IPS DF 4.7 (cell line): ENCODE results near the gene MISP.
"Not testable (repeated sequence)": the region's sequence is repeated elsewhere in the genome, so short reads cannot be mapped to it uniquely, and the experiment has no call there.

Experiments
- DNase-seq: peaks from one replicate; pipeline ENCODE4 v3.0.0-alpha.2; 2013; ENCODE audit warnings: low spot score; ENCODE audit errors: extremely low read depth

The MISP gene

GRCh38 chr19:750640-751423 is at the start of gene MISP:
MISP (plus strand) TSS chr19:751112; CDS start chr19:756947, 5,835 bp downstream.
- DNase-seq = no peak

- not testable (repeated sequence) for DNase-seq
Measured at GRCh38 chr19:702847-703246, 48.1 kb upstream of the MISP start.

GRCh38 chr19:703329-703650 is 47.6 kb upstream of the MISP start:
- no peak for DNase-seq

- DNase-seq = no peak
Measured at GRCh38 chr19:703651-704446, 47.1 kb upstream of the MISP start.

- DNase-seq = no peak
Measured at GRCh38 chr19:704447-704741, 46.5 kb upstream of the MISP start.

- no peak for DNase-seq
Measured at GRCh38 chr19:708154-709143, 42.5 kb upstream of the MISP start, which contains the start of gene PALM. PALM (plus strand) TSS chr19:708935; CDS start chr19:709147, 212 bp downstream.

GRCh38 chr19:709196-709964 is 41.5 kb upstream of the MISP start:
- DNase-seq = no peak

- no peak for DNase-seq
Measured at GRCh38 chr19:709965-710571, 40.8 kb upstream of the MISP start.

GRCh38 chr19:710767-711166 is 40.1 kb upstream of the MISP start:
- DNase-seq = no peak

- no peak for DNase-seq
Measured at GRCh38 chr19:711254-711653, 39.7 kb upstream of the MISP start.

- no peak for DNase-seq
Measured at GRCh38 chr19:715347-715746, 35.6 kb upstream of the MISP start.

- DNase-seq = no peak
Measured at GRCh38 chr19:718251-718951, 32.5 kb upstream of the MISP start.

- DNase-seq = no peak
Measured at GRCh38 chr19:718991-719512, 31.9 kb upstream of the MISP start.

GRCh38 chr19:719636-720344 is 31.1 kb upstream of the MISP start:
- no peak for DNase-seq

GRCh38 chr19:720345-721160 is 30.4 kb upstream of the MISP start:
- no peak for DNase-seq

GRCh38 chr19:722553-723101 is 28.3 kb upstream of the MISP start:
- DNase-seq = no peak

- DNase-seq = no peak
Measured at GRCh38 chr19:723247-723646, 27.7 kb upstream of the MISP start.

GRCh38 chr19:723714-724113 is 27.2 kb upstream of the MISP start:
- DNase-seq = no peak
